Astrocyte (in vitro differentiated cells and primary cell): Measurements from ENCODE around the gene CGB3.

Source experiments
- CTCF ChIP-seq: IDR thresholded peaks from 2 replicates; pipeline ENCODE4 v1.5.1; 2011; ENCODE audit warnings: low read depth, mild to moderate bottlenecking, inconsistent platforms, low read length, moderate library complexity; ENCODE audit not compliant: insufficient read depth
- EZH2 ChIP-seq: IDR thresholded peaks from 2 replicates; pipeline ENCODE4 v1.6.1; 2012; ENCODE audit warnings: mild to moderate bottlenecking, low read length, inconsistent platforms; ENCODE audit not compliant: insufficient read depth

- TF ChIP-seq CTCF: no peak
- TF ChIP-seq EZH2: no peak
Observed at GRCh38 chr19:49058562-49058961, 34.4 kb upstream of the CGB3 start.
